Activated gamma-delta T cell (primary cell): ENCODE data around the gene CHMP6.

Experiments
- DNase-seq: peaks from one replicate; lab custom pipeline; 2025; lab: John Stamatoyannopoulos, UW

Gene CHMP6

GRCh38 chr17:80992077-80992947 is 671 bp downstream of the CHMP6 start:
- no peak for DNase-seq

GRCh38 chr17:80992948-80993624 is 1.4 kb downstream of the CHMP6 start:
- no peak for DNase-seq

- no peak for DNase-seq
Observed at GRCh38 chr17:80995131-80995530, 3.5 kb downstream of the CHMP6 start.

GRCh38 chr17:80996422-80997305 is 5.0 kb downstream of the CHMP6 start:
- no peak for DNase-seq

GRCh38 chr17:80997424-80998117 is 5.9 kb downstream of the CHMP6 start:
- DNase-seq: no peak

GRCh38 chr17:80998118-80998747 is 6.6 kb downstream of the CHMP6 start:
- DNase-seq: no peak

GRCh38 chr17:80998748-80999535 is 7.3 kb downstream of the CHMP6 start:
- DNase-seq: no peak

- DNase-seq: no peak
Observed at GRCh38 chr17:80999536-81000333, 8.1 kb downstream of the CHMP6 start.

GRCh38 chr17:81000334-81000630 is 8.6 kb downstream of the CHMP6 start:
- DNase-seq: no peak

GRCh38 chr17:81000631-81001357 is 9.2 kb downstream of the CHMP6 start:
- DNase-seq: no peak

GRCh38 chr17:81002013-81002384 is 10.4 kb downstream of the CHMP6 start:
- no peak for DNase-seq

- no peak for DNase-seq
Observed at GRCh38 chr17:81002409-81003361, 11.0 kb downstream of the CHMP6 start.

- DNase-seq: no peak
Observed at GRCh38 chr17:81003711-81004475, 12.3 kb downstream of the CHMP6 start.

- no peak for DNase-seq
Observed at GRCh38 chr17:81006891-81007290, 15.2 kb downstream of the CHMP6 start.

- no peak for DNase-seq
Observed at GRCh38 chr17:81008140-81008539, 16.5 kb downstream of the CHMP6 start.

- DNase-seq: no peak
Observed at GRCh38 chr17:81009136-81009535, 17.5 kb downstream of the CHMP6 start.

GRCh38 chr17:81010935-81011334 is 19.3 kb downstream of the CHMP6 start:
- DNase-seq: no peak
